ENCODE measurements around the gene THRB.

DNA sequence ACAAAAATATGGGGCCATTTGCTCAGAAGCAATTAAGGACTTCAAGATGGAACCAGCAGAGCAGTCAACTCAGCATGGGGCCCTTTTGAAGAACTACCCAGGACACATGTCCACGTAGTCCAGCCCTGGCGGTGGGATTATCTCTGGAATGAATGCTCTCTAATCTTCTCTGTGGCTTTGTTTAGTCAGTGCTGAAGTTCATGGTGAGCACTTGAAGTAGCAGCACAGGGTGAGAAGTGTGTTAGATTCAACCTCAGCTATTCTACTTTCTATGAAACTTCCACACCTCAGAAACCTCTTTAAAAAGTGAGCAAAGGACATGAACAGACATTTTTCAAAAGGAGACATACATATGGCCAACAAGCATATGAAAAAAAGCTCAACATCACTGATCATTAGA lies 74.4 kb downstream of the THRB start:
- TF ChIP-seq, protein P1, sequence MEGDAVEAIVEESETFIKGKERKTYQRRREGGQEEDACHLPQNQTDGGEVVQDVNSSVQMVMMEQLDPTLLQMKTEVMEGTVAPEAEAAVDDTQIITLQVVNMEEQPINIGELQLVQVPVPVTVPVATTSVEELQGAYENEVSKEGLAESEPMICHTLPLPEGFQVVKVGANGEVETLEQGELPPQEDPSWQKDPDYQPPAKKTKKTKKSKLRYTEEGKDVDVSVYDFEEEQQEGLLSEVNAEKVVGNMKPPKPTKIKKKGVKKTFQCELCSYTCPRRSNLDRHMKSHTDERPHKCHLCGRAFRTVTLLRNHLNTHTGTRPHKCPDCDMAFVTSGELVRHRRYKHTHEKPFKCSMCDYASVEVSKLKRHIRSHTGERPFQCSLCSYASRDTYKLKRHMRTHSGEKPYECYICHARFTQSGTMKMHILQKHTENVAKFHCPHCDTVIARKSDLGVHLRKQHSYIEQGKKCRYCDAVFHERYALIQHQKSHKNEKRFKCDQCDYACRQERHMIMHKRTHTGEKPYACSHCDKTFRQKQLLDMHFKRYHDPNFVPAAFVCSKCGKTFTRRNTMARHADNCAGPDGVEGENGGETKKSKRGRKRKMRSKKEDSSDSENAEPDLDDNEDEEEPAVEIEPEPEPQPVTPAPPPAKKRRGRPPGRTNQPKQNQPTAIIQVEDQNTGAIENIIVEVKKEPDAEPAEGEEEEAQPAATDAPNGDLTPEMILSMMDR (IDR thresholded peaks at IDR 0.05) = no peak
- TF ChIP-seq POLR2A (IDR thresholded peaks at IDR 0.05) = no peak
- TF ChIP-seq POLR2AphosphoS5 (IDR thresholded peaks at IDR 0.05) = no peak
